GM12892 (cell line): Measurements from ENCODE around the gene DRGX.

Source experiments
- DNase-seq: peaks from one replicate; pipeline ENCODE4 v3.0.0; 2011; ENCODE audit not compliant: insufficient read length
- FAIRE-seq: peaks from 2 replicates; lab custom pipeline; 2011; peaks lifted over from hg19 to GRCh38; lab: Jason Lieb, UNC
- POLR2A ChIP-seq: IDR thresholded peaks from 2 replicates; pipeline ENCODE4 v1.6.1; 2011; ENCODE audit warnings: low read depth, low read length, control low read depth
- POLR2AphosphoS5 ChIP-seq: IDR thresholded peaks from 2 replicates; pipeline ENCODE4 v1.6.1; 2011; ENCODE audit warnings: low read depth, low read length, control low read depth
- TAF1 ChIP-seq: IDR thresholded peaks from 2 replicates; pipeline ENCODE4 v1.6.1; 2011; ENCODE audit warnings: low read depth, mild to moderate bottlenecking, control low read depth, low read length, borderline replicate concordance

DRGX gene

DNA sequence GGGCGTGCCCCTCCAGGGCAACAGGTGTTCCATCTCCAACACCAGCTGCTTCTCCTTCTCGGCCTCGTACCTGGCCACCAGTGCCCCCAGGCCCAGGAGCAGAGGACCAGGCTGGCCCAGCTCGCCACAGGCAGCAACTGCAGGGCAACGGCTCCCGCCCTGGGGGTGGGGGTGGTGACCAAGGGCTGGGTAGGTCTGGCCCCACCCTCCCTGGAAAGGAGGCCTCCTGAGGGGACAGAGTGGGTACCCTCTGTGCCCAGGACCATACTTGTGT lies 22.1 kb upstream of the DRGX start:
- no peak for TF ChIP-seq POLR2A
- no peak for TF ChIP-seq TAF1
- TF ChIP-seq POLR2AphosphoS5 = no peak
- FAIRE-seq = no peak
- DNase-seq = no peak

DNA sequence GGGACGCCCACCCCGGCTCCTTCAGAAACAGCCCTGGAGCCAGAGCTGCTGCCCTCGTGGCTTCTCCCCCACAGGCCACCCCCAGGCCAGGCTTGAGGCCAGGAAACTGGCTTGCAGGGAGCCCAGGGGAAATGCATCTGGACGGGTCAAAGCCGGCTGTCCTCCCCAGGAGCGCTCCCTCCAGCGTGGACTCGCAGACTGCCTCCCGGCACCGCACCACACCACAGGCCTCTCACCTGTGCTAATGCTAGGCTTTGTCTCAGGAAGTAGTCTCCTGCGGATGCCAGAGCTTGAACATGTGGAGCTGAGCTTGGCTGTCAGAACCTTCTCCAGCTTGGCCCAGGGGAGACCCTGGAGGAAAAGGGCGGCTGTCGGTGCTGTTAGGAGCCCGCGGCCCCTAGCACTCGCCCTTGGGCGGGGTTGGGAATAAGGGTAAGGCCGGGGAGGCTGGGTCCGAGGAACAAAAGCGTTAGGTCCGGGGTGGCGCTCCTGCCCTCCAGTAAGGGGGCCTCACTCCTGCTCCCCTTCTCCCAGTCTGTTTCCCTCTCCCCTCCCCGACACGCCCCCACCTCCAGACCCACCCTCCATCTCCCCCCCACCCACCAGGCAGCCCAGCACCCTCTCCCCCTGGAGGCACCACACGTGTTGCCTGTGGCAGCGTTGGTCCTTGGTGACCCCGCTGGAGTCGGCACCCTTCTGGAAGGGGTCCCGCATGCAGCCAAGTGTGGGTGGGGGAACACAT lies 21.6 kb upstream of the DRGX start:
- DNase-seq (no peak), FAIRE-seq (no peak)
- TF ChIP-seq POLR2A = no peak
- TF ChIP-seq TAF1 = no peak
- no peak for TF ChIP-seq POLR2AphosphoS5

DNA sequence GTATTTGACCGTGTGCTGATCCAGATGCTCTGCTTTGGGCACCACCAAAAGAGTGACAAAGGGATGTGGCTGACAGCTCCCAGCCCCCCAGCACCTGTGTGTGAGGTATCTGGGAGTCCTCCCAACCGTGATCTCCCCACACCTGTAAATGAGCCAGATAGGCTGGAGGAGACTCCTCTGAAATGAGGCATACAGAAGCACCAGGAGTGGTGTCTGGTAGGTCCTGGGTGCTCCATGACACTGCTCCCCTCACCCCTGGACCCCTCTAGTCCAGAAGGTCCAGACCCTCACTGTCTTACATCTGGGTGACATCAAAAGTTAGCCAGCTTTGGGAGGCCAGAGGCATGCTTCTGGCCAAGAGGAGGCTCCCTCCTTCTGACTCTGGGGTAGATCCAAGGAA lies 20.0 kb upstream of the DRGX start:
- TF ChIP-seq POLR2AphosphoS5 (no peak), TAF1 (no peak), POLR2A (no peak)
- DNase-seq (no peak), FAIRE-seq (no peak)

- FAIRE-seq = no peak
Observed at GRCh38 chr10:49415109-49415508, 19.2 kb upstream of the DRGX start.

DNA sequence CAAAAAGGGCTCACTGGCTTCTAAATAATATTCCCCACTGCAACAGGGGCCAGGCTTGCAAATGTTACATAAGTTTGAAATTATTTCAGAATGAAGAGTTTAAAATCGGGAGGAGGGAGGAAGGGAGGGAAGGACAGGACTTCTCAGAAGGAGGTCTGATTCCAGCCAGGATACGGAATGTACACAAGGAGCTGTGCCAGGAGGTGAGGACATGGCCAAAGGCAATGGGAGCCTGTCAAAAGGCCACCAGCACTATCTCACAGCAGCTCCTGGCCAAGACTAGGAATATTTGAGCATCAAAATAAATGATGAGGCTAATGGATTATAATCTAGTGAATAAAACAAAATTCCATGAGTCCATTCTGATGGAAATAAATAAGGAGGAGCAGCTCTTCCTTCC lies 18.6 kb upstream of the DRGX start:
- FAIRE-seq = no peak

More at GRCh38 chr10:49415109-49415508, 19.2 kb upstream of the DRGX start:
- no peak for TF ChIP-seq POLR2A
- TF ChIP-seq POLR2AphosphoS5 = no peak
- TF ChIP-seq TAF1 = no peak
- DNase-seq = no peak

GRCh38 chr10:49412571-49412970 lies 16.7 kb upstream of the DRGX start:
- no peak for TF ChIP-seq POLR2A
- no peak for TF ChIP-seq TAF1
- no peak for TF ChIP-seq POLR2AphosphoS5

More for the DNA sequence above, 18.6 kb upstream of the DRGX start:
- DNase-seq = no peak
- TF ChIP-seq TAF1 = no peak
- TF ChIP-seq POLR2A = no peak
- no peak for TF ChIP-seq POLR2AphosphoS5

GRCh38 chr10:49410365-49411074 lies 14.6 kb upstream of the DRGX start:
- FAIRE-seq = no peak

More at GRCh38 chr10:49412571-49412970, 16.7 kb upstream of the DRGX start:
- FAIRE-seq (no peak), DNase-seq (no peak)

DNA sequence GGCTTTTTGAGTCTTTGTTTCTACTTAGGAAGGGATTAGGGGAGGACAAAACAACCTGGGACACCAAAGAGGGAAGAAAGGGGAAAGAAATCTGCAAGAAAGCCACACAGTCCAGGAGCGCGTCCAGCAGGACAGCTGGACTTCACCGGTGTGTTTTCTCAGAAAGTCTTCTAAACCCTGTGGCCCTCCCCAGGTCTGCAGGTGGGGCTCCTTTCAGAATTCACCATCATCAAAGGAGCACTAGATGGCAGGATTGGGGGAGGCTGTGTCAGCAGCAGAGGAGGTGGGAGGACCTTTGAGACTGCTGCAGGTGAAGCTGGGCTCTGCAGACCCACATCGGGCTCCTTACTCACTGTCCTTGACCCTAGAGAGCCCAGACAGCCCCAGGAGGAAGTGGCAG lies 13.9 kb upstream of the DRGX start:
- no peak for DNase-seq
- TF ChIP-seq POLR2A (no peak), TAF1 (no peak), POLR2AphosphoS5 (no peak)
- no peak for FAIRE-seq

More at GRCh38 chr10:49410365-49411074, 14.6 kb upstream of the DRGX start:
- TF ChIP-seq POLR2A = no peak
- no peak for TF ChIP-seq POLR2AphosphoS5
- TF ChIP-seq TAF1 = no peak
- no peak for DNase-seq

DNA sequence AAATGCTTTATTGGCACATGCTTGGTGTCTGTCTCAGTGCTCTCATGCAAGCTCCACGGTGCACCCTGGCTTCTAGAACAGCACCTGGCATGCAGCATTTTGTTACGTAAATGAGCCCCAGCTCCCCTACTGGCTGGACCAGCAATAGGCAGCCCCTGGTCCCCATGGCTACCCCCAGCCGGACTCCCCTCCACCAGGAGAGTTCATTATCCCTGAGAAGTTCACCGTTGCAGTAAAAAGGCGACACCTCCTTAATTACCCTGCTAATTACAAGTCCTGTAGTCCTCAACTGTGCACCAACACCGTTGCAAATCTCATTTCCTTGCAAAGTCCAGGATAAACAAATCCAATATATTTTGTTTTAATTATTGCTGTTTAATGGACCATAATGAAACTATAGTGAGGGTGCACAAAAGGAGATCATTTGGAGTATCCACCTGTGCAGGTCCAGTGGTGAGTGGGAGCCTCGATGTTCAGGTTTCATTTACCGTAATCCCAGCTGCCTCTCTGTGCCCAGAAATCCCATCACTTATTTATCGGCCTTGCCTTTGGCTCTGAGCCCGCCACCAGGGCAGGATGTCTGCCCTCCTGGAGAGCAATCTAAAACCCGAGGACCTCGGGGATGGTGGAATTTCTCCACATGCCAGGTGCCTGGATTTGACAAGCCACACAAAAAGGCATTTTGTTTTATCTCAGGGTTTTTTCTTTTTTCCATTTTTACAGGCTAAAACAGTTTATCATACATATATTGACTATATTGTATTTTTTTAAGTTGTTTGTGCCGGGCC lies 12.8 kb upstream of the DRGX start:
- no peak for TF ChIP-seq POLR2AphosphoS5
- no peak for TF ChIP-seq TAF1
- TF ChIP-seq POLR2A = no peak
- FAIRE-seq (no peak), DNase-seq (no peak)

DNA sequence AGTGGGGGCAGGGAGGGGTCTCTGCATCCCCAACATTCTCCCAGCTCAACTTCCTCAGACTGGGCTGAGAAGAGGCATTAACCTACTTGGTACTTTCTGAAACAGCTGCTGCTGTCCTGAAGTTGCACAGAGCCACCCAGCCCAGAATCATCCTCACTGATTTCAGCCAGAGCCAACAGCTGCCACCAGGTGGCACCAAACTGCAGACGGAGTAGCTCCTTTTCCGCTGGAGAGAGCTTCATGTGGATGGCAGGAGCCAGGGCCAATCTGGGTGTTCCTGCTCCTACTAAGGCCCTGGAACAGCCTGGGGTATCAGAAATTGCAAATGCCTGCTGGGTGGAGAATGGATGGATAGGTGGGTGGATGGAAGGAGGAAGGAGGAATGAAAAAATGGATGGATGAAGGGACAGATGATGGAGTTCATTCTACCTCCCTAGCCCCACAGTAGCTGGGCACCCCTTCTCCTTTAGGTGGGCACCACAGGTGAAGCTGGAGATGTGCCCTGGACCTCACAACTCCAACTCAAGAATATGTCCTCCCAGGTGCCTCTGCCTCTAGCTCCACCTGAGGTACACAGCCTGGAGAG lies 11.8 kb upstream of the DRGX start:
- peak; percentile 69 for DNase-seq
- FAIRE-seq = peak; percentile 90
- TF ChIP-seq POLR2A (no peak), POLR2AphosphoS5 (no peak), TAF1 (no peak)

DNA sequence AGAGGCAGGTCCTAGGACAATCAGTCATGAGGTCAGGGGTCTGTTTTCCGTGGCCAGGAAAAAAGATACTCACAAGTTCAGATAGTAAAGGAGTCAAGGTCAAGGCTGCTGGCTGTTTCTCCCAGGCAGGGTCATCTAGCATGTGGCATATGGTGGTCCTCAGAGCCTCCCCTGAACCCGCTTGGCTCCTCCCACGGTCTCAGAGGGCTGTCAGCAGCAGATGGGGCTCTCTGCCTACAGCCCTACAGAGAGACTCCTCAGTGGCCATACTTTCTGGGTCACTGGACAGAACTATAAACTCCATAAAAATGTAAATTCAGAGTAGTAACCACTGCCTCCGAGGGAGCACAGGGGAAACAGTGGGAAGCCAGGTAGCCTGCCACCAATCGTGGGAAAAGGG lies 11.3 kb upstream of the DRGX start:
- FAIRE-seq (no peak), DNase-seq (no peak)
- TF ChIP-seq POLR2AphosphoS5 (no peak), POLR2A (no peak), TAF1 (no peak)
